Activated naive CD4-positive, alpha-beta T cell treated with anti-CD3 and anti-CD28 coated beads, Interleukin-2, amount 50 U/mL, for 16 hours (primary cell): ENCODE measurements around the gene DLG2.
"Not testable (repeated sequence)": the region's sequence is repeated elsewhere in the genome, so short reads cannot be mapped to it uniquely, and the experiment has no call there.

Source experiments
- DNase-seq: peaks from one replicate; pipeline ENCODE4 v3.0.0-alpha.2; 2020

DLG2 gene

DNA sequence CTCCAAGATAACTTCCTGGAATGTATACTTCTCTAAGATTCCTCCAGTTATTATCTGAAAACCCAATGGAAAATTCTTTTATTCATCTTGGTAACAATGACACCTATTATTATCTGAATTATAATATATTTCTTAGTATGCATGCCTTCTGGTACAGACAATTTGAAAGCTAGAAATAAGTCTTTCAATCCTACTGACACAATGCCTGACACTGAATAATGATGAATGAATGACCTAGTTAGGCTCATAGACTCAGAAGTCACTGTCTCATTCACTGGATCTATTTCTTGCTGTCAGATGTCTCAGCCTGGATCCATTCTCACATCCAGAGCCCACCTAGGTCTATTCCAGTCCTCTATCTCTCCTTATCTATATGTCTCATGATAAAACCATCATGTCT lies 1214.3 kb downstream of the DLG2 start:
- no peak for DNase-seq

DNA sequence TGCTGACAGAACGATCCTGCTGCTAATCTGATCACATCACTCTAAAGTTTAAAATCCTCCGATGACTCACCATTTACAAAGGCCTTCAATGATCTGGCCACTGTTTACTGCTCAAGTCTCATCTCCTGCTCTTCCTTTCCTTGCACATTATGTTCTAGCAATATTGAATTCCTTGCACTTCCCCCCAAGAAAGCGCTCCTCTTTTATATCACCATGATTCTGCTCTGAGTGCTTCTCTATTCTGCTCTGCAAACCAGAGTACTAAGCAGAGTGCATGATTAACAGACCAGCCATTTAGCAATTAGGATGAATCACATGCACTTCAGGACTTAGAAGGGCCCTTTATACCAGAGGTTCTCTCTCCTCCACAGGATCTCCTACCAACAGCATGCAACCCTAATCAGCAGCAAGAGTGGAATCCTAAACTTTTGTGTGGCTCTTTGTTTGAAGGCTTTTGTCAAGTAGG lies 1218.2 kb downstream of the DLG2 start:
- no peak for DNase-seq

DNA sequence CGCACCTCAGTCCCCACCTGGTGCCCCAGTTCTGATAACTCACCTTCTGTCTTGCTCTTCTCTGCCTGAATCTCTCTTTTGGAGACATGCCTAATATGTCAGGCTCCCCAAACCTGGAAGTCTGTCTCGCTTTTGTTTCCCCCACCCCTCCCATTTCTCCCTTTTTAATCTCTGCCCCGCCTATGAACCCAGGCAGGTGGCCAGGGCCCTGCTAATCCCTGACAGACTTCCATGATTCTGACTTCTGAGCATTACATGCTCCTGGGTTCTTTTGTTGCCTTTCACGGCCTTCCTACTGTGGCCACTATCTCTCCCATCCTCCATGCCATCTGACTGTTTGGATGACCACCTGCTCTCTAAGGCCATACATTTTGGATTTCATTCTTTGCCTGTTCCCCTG lies 1220.1 kb downstream of the DLG2 start:
- DNase-seq = no peak

DNA sequence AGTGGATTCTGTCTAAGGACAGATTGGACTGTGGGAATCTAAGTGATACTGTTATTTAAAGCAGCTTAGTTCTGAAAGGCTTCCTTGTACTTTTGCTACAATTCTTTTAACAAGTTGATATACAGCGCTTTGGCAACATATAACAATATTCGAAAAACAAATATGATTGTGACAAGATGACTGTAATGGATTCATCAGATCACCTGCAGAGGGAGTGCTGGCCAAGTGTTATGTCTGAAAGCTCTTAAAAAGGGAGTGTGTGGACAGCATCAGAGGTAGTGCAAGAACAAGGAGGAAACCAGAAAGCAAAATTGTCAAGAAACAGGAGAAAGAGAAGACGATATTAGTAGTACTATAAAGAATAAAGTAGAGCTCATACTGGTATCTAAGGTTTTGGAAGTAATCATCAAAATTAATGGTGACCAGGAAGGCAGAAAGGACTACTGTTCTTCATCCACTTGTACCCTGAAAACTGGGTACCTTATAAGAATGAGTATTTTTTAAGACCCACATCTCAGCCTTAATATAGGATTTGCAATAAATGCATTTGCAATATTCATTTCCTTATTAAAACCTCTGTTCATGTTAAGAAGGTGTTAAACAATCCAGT lies 1229.0 kb downstream of the DLG2 start:
- DNase-seq = no peak

DNA sequence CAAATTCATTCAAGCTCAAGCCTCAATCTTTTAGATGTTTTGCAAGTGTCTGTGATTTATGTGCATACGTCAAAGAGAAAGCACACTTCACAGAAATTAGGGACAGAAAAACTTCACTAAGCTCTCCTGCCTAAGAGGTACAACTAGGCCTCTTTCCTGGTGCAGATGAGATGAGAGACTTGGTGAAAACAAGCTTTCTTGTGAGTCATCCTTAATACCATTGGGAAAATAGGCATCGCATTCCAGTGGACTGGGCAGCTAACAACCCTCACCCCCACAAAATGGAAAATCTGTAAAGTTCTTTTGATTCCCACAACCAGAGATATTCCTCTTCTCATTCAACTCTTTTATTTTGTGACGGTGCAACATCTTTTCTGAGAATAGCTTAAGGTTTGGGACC lies 1230.6 kb downstream of the DLG2 start:
- DNase-seq = no peak

DNA sequence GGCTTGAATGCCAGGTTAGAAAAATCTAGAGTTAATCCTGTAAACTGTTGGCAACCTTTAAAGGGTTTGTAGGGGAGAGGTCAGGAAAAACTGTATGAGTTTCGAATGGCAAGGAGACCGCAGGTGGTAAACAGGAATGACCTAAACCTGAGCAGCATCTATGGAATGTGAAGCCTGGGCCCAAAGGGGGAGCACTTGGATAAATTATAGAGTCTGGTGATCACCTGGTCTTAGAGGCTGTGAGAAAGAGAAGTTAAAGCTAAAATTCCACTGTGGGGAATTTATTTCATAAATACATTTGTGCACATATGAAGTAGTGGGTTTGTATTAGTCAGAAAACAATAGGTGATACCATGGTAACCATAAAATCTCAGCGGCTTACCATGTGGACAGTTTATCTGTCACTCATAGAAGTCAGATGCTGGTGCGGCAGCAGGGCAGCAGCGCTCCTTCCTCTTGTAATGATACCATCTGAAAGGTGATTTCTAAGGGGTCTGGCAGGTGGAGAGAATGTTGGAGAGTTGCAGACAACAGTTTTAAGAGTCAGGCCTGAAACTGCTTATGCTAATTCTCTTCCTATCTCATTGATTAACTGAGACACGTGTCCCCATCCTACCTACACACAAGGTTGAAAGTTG lies 1236.6 kb downstream of the DLG2 start:
- DNase-seq = no peak

DNA sequence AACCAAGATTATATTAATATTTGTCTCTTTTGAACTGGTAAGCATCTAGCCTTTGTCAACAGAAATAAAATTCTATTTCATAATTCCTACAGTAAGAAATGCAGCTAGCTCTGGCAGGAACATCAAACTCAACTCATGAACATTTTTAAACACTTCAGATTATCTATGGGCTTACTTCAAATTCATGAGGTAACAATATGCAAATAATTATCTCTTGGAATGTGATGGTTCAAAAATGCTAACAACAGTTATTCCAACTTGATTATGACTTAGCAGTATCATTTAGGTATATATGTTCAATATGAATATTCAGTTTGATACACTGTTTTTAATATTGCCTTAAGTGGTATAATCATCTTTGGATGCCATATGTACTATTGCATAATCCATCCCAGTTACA lies 1237.4 kb downstream of the DLG2 start:
- no peak for DNase-seq

DNA sequence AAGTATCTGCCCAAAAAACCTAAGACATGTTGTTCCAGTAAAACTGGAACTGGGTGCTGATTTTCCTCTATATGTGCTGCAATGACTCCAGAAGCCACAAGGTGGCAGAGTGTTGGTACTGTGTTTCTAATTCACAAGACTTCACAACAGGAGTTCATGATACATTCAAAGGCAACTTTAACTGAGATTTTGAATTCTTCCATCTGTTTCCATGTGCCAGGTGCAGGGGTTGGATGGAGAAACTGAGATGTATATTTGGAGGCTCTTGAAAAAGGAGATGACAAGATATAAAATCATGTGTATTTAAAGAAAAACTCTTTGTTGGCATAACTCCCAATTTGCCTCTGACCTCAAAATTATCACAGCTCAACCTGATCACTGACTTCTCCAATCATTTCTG lies 1242.4 kb downstream of the DLG2 start:
- no peak for DNase-seq

DNA sequence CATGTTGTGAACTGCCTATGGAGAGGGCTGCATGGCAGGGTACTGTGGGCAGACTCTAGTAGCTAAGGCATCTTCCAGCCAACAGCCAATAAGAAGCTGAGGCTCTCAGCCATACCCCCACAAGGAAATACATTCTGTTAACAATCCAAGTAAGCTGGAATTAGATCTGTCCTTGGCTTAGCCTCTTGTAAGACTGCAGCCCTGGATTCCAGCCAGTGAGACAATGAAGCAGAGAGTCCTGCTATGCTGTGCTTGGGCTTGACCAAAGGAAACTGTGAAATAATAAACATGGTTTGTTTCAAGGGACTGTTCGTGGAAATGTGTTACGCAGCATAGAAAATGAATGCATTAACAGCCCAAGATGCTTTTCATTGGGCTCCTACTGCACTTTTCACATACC lies 1243.6 kb downstream of the DLG2 start:
- DNase-seq = no peak

DNA sequence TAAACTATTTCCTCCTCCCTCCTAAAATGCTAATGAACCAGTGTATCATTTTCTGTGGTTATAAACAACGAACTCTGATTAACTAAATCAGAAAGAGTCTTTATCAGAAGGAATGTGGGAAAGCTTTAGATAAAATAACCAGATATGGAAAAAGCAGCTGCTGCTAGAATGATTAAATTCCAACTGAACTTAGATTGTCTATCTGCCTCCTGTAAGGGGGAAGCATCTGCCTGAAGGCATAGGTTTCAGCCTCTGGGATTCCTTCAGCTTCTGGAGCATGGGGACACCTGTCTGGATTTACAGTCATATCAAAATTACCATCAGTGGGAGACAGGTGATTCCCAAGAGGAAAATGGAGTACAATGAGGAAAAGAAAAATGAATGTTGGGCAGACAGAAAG lies 1245.5 kb downstream of the DLG2 start:
- no peak for DNase-seq

DNA sequence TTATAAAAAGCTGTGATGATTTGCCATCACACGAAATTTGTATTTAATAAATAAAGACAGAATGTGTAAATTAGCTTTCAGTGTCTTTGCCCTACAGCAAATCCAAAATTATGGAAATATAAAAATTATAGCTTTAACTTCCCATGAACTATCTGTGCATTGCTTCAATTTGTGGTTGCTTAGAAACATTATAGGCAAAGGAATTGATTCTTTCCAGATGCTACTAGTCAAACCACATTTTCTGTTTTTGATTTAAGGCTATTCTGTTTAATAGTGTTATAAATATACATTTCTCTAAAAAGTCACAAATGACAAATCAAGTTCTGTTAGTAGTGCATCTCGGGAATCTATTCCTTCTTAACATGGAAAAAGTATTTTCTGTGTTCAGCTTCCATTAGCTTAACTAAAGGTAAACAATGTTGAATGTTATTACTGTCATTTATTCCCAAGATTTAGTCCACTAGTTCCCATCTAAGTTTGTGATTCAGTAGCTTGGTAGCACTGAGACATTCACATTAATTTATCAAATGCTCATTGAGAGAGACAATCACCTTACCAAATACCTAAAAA lies 1254.7 kb downstream of the DLG2 start:
- no peak for DNase-seq

DNA sequence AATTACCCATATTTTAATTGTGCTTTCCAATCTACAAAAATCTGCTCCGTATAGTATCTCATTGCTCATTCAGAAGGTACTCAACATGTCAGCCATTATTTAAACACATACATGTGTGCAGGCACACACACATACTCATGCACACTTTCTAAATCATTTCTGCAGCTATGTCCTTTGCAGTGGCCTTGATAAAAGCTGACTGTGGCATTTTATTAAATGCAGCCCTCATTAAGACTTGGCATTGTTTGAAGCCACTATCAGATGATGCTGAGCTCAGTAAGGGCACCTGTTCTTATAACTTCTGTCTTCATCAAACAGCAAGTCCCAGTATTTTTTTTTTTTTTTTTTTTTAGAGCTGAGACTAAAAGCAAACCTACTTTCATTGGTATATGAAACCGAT lies 1269.1 kb downstream of the DLG2 start:
- no peak for DNase-seq

DNA sequence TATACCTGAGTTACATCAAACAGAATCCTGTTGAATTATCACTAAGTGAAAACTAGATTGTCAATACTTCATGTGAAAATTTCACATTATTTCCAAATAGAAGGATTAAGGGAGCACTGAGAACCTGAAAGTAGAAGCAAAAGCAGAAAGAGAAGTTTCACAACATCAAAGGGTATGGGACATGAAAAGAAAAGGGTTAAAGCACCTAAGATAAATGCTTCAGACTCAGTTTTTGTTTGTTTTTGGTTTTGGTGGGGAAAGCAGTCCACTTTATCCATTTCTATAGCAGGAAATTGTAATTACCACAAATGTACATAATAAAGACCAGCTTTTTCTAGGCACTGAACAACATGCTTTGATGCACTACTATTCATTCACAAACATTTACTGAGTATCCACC lies 1271.2 kb downstream of the DLG2 start:
- no peak for DNase-seq

DNA sequence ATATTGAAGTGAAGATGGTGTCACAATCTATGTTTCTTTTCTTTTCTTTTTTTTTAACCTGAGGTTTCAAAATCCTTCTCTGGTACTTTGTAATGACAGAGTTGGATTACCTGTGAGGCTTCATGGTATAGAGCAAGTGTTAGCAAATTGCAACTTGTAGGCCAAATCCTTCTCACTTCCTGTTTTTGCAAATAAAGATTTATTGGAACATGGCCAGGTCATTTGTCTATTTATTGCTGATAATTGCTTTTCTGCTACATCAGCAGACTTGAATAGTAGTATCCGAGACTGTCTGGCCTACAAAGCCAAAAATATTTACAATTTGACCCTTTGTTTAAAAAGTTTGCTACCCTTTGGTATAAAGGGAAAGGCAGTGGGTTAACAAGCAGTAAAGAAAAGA lies 1281.5 kb downstream of the DLG2 start:
- DNase-seq = no peak

DNA sequence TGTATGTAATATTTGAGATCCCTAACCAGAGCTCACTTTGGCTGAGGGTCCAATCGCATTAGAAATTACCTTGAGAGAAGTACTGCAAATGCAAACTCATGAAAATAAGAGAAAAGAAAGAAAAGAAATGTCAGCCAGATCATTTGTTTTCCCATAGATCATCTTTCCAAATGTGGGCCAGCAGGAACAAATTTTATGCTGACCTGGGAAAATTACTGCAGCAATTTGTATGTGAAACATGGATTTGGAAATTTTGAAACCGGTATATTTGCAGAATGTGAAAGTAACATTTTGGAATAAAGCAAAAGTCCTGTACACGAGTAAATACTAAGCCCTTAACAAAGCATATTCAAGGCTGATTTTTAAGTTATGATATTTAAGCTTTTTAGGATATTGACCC lies 1282.1 kb downstream of the DLG2 start:
- DNase-seq = no peak

DNA sequence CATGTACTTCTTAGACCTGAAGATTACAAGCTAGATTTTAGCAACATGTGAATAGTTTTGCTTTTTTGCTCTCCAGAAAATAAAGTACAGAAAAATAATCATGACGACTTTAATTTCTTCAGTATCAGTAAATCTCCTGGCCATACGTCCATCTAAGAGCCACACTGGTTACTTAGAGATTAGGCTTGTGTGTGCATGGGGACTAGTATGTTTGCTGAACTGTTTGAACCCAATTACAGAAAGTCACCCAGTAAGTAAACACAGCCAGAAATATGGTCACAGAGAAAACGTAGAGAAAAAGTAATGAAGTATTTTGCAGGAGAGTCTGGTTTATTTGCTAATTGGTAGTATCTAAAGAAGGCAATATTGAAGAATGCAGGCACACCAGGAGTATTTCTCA lies 1287.3 kb downstream of the DLG2 start:
- DNase-seq = no peak

DNA sequence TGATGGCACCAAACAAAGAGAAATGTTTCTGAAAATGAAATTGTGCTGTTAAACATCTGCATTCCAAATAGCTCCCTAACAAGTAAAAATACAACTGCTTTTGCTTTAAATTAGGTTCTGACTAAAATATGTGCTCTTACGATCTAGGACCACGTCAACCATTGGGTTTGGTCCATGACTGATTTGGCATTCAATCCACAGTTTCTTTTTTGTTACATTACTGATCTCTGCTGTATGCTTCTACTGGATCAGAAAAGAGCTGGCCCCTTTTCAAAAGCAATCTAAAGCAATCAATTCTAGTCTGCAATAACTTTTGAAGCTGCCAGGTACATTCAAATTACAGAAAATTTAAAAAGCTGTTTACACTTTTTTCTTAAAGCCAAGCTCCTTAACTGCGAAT lies 1293.9 kb downstream of the DLG2 start:
- DNase-seq = no peak

DNA sequence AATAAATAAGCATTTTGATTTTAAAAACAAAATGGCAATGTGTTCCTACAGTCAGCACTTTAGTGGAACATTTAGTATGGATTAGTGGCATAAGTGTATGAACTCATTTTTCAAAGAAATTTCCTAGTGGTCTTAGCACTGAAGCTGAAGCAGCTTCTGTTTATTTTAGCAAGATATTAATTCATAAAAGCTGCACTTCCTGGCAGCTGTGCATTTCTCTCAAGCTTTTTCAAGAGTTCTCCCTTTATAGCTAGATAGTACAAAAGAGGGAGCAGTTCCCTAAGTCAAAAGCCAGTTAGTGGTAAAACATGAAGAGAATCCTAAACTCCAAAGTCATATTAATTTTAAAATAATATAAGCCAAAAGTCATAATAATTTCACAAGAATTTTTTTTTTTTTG lies 1304.9 kb downstream of the DLG2 start:
- no peak for DNase-seq

DNA sequence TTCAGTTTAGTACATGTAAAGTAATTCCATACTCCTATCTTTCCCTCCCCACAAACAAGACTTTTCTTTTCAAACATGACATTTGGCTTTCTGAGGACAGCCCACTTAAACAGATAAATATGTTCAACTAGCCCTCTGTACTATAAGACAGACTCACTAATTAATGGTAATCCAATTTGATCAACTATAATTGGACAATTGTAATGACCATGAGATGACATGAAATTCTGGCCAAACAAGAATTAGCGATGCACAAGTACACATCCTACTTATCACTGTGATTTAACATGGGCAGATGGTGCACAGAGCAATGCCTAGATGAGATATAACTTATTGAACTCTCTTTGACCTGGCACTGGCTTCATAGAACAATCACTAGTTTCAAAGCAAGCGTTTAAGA lies 1307.3 kb downstream of the DLG2 start:
- no peak for DNase-seq

DNA sequence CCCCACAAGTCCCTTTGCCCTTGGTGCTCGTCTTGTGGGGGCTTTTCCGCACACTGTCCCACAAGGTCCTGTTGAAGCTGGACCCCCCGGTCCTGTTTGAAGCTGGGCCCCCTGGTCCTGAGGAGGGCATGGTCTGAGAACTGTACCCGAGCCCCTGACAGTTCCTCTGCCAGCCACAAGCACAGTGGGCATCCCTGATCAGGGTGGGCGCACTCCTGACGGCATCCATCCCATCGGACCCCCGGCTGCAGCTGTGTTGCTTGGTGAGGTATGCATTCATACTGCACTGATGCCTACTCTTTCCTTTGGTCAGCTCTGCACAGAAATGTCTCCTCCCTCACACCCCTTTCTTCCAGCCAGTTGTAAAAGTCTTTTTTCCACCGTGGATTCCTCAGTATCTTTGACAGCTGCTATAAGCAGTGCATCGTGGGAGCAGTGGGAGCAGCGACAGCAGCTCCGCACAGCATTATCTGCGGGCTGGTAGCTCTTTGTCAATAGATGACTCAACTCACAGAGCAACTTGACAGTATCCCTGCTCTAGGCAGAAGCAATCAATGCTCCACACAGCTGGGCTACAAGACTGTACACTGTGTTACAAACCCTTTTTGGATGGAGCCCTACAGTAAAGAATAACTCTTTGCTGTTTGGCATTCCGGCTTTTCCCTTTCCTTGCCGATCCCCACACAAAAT lies 1310.1 kb downstream of the DLG2 start:
- no peak for DNase-seq

DNA sequence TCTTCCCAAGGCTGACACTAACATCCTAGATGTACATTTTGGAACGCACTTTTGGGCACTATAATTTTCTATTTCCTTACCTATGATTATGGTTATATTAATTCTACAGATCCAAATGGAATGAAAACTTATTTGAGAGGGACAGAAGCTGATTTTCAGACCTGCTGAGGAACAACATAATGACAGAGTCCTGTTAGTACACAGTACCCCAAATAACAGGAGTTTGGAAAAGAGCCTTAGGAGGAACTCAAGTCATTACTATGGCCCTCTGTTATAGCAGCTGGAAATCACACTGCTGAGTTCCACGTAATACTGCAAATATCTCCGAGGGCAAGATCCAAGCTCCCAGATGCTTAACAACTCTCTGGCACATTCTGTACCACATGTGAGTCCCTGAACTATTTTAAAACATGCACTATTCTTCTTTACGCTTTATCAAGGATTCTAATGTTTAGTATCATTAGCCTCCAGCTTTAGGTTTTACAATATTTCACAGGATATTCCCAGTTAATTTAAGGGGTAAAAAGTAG lies 1313.2 kb downstream of the DLG2 start:
- DNase-seq = no peak

DNA sequence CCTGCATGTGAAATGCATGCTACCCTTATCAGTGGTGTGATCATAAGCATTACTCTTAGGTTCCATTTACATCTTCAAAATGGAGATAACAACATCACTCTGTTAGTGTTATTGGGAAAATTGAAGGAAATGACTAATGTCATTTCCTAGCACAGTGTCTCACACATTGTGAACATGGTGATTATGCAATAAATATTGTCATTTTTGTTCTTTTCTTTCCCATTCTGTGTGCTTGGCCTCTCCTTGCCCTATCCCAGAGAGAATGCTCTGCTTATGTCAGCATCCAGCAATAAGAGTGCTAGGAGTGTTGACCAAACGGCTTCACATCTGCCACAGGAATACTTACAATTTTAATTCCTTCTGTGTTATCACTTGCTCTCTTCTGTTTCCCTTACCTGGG lies 1316.9 kb downstream of the DLG2 start:
- no peak for DNase-seq

DNA sequence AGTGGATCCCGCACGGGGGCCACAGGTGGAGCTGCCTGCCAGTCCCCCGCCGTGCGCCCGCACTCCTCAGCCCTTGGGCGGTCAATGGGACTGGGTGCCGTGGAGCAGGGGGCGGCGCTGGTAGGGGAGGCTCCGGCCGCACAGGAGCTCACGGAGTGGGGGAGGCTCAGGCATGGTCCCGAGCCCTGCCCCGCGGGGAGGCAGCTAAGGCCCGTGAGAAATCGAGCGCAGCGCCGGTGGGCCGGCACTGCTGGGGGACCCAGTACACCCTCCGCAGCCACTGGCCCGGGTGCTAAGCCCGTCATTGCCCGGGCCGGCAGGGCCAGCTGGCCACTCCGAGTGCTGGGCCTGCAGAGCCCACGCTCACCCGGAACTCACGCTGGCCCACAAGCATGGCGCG lies 1318.7 kb downstream of the DLG2 start:
- DNase-seq = not testable (repeated sequence)

DNA sequence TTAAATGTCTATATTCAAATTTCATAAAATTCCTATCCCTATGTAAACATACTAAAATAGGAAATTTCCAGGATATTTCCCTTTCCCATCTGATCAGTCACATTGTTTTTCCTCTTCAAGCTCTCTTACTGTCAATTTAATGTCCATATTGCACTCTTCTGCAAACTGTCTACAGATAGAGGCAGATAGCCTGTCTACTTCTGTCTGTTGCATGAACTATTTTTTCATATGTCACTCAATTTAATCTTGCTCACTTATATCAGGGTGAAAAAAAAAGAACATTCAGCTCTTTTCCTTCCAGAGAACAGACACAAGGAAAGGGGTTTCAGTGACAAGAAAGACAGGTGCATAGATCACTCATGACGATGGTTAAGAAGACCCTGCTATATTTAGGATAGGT lies 1327.1 kb downstream of the DLG2 start:
- no peak for DNase-seq
